SK-N-SH (cell line): Measurements from ENCODE around the gene TIMP2.

ENCODE experiments used
- ELF1 ChIP-seq: IDR thresholded peaks from 2 replicates; pipeline ENCODE4 v1.4.0; 2012
- EP300 ChIP-seq, 2 experiments: IDR thresholded peaks; 2 replicates each; pipeline versions ENCODE4 v1.4.0 to v1.6.1; 2012; ENCODE audit warnings: borderline replicate concordance in 1 of 2, low read depth in 1 of 2, low read length in 1 of 2
- TF ChIP-seq, protein P1 (sequence below): fragments of 150-350 bp; IDR thresholded peaks from 2 replicates; pipeline ENCODE4 v1.6.1; 2017; ENCODE audit warnings: antibody characterized with exemption, low read length, low read depth, borderline replicate concordance

DNA sequence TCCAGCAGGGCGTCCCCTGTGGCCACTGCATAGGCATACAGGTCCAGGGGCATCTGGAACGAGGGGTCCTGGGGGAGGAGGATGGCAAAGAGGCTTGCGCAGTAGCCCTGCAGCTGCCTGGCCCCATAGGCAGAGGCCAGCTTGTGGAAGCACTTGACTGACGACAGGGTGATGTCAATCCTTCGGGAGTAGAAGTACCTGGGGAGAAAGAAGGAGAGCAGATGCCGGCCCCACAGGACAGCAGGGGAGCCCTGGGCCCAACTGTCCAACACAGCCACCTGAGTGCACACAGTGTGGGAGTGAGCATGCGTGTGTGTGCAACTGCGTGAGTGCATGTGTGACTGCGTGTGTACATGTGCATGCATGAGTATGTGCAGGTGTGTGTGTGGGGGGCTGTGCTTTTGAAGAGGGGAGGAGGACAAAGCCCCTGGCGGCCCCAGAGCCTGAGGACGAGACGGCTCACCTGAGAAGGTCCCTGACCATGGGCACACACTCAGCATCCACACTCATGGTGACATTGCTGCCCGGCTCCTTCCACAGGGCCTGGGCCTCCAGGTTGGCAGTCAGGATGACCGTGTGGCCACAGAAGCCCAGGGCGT is 47.4 kb upstream of the TIMP2 start:
- TF ChIP-seq, protein P1, sequence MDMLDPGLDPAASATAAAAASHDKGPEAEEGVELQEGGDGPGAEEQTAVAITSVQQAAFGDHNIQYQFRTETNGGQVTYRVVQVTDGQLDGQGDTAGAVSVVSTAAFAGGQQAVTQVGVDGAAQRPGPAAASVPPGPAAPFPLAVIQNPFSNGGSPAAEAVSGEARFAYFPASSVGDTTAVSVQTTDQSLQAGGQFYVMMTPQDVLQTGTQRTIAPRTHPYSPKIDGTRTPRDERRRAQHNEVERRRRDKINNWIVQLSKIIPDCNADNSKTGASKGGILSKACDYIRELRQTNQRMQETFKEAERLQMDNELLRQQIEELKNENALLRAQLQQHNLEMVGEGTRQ, result no peak
- TF ChIP-seq ELF1 (no peak), EP300 (IDR thresholded peaks at IDR 0.05; ENCODE audit: borderline replicate concordance in 1 of 2, low read depth in 1 of 2, low read length in 1 of 2) (no peak)
